A549 (cell line): Measurements from ENCODE around the gene HMG20A. TPM values are rescaled to one million over a fixed set of nuclear protein-coding genes. Genes with fewer than 3 reads are reported as not detected.

Source experiments
- ATAC-seq, 2 experiments: fragments of 200-7000 bp in 1 of 2; fragments of >200 bp in 1 of 2; cut with Nextera tagmentation in 1 of 2; cut with Tn5 transposase in 1 of 2; 3 replicates each; pipeline versions ENCODE4 v1.8.0 to v1.9.1; 2018 to 2020; ENCODE audit warnings: mild to moderate bottlenecking in 1 of 2, moderate library complexity in 1 of 2
- CTCF ChIA-PET: fragments of 300-600 bp; sonication (Branson Sonifier 250); formaldehyde crosslinking; extraction: SDS; loops from one replicate; lab custom pipeline; 2021; ENCODE audit warnings: antibody characterized with exemption, inconsistent platforms; lab: Yijun Ruan, JAX
- POLR2A ChIA-PET: fragments of 350-600 bp; formaldehyde crosslinking; extraction: SDS; loops from one replicate; lab custom pipeline; 2021; ENCODE audit warnings: antibody characterized with exemption, inconsistent platforms; lab: Yijun Ruan, JAX
- DNase-seq, 2 experiments: peaks; one replicate each; pipeline versions ENCODE4 v3.0.0 to v3.0.0-alpha.2; 2011 to 2016; ENCODE audit warnings: low read depth in 1 of 2, low spot score in 1 of 2
- FAIRE-seq: peaks from 2 replicates; lab custom pipeline; 2011; peaks lifted over from hg19 to GRCh38; lab: Jason Lieb, UNC
- H3K27ac ChIP-seq, 2 experiments: fragments of >200 bp; sonication (Bioruptor Twin); formaldehyde crosslinking; 3 replicates each; pipeline ENCODE4 v1.5.1; 2016 to 2017
- H3K4me1 ChIP-seq: fragments of >200 bp; sonication (Bioruptor Twin); formaldehyde crosslinking; 3 replicates; pipeline ENCODE4 v1.6.1; 2016
- H3K4me2 ChIP-seq: fragments of >200 bp; sonication (Bioruptor Twin); formaldehyde crosslinking; 3 replicates; pipeline ENCODE4 v1.6.1; 2016
- H3K4me3 ChIP-seq: fragments of >200 bp; sonication (Bioruptor Twin); formaldehyde crosslinking; 3 replicates; pipeline ENCODE4 v1.5.1; 2016
- H3K9me3 ChIP-seq: fragments of >200 bp; sonication (Bioruptor Twin); formaldehyde crosslinking; 3 replicates; pipeline ENCODE4 v1.6.1; 2016
- BCL3 ChIP-seq: fragments of >200 bp; sonication (Bioruptor Twin); formaldehyde crosslinking; IDR thresholded peaks from 3 replicates; pipeline ENCODE4 v1.6.1; 2016
- BHLHE40 ChIP-seq: IDR thresholded peaks from 2 replicates; pipeline ENCODE4 v1.6.1; 2012; ENCODE audit warnings: low read depth, low read length, inconsistent platforms
- CBX2 ChIP-seq: fragments of 200-600 bp; sonication (generic); IDR thresholded peaks from 2 replicates; pipeline ENCODE4 v1.6.1; 2016; ENCODE audit warnings: low read depth, mild to moderate bottlenecking, borderline replicate concordance
- CHD2 ChIP-seq: fragments of 150-350 bp; IDR thresholded peaks from 2 replicates; pipeline ENCODE4 v1.6.1; 2014; ENCODE audit warnings: low read length; ENCODE audit not compliant: partially characterized antibody
- CHD4 ChIP-seq: fragments of 200-600 bp; sonication (generic); IDR thresholded peaks from 2 replicates; pipeline ENCODE4 v1.6.1; 2016; ENCODE audit warnings: antibody characterized with exemption, mild to moderate bottlenecking, borderline replicate concordance
- E2F6 ChIP-seq: IDR thresholded peaks from 2 replicates; pipeline ENCODE4 v1.6.1; 2012; ENCODE audit warnings: low read depth, borderline replicate concordance
- EHF ChIP-seq: fragments of 250-450 bp; sonication (Bioruptor Pico); IDR thresholded peaks from 2 replicates; pipeline ENCODE4 v1.5.0; 2020; ENCODE audit warnings: mild to moderate bottlenecking
- FOXS1 ChIP-seq: fragments of 250-450 bp; sonication (Bioruptor Pico); IDR thresholded peaks from 2 replicates; pipeline ENCODE4 v1.5.0; 2020; ENCODE audit warnings: mild to moderate bottlenecking, moderate library complexity
- GATA3 ChIP-seq: IDR thresholded peaks from 2 replicates; pipeline ENCODE4 v1.6.1; 2012; ENCODE audit warnings: borderline replicate concordance
- HES2 ChIP-seq: fragments of >200 bp; sonication (Bioruptor Twin); formaldehyde crosslinking; IDR thresholded peaks from 2 replicates; pipeline ENCODE4 v1.6.1; 2016
- HEYL ChIP-seq: fragments of 250-450 bp; sonication (Bioruptor Pico); IDR thresholded peaks from 2 replicates; pipeline ENCODE4 v1.8.0; 2021; ENCODE audit warnings: mild to moderate bottlenecking, moderate library complexity
- HMGXB4 ChIP-seq: fragments of 250-450 bp; sonication (Bioruptor Pico); IDR thresholded peaks from 2 replicates; pipeline ENCODE4 v1.5.0; 2021; ENCODE audit warnings: mild to moderate bottlenecking, moderate library complexity, borderline replicate concordance
- HOXB13 ChIP-seq: fragments of 250-450 bp; sonication (Bioruptor Pico); IDR thresholded peaks from 2 replicates; pipeline ENCODE4 v1.5.0; 2020; ENCODE audit warnings: low read depth, mild to moderate bottlenecking, moderate library complexity
- JUN ChIP-seq, 2 experiments: fragments of >200 bp; sonication (Bioruptor Twin); formaldehyde crosslinking; IDR thresholded peaks; 2 replicates in 1 of 2; 3 replicates in 1 of 2; pipeline ENCODE4 v1.6.1; 2016 to 2017
- MAX ChIP-seq: IDR thresholded peaks from 2 replicates; pipeline ENCODE4 v1.6.1; 2012
- MAZ ChIP-seq: fragments of 150-350 bp; IDR thresholded peaks from 2 replicates; pipeline ENCODE4 v1.6.1; 2014; ENCODE audit warnings: antibody characterized with exemption, low read depth, low read length, borderline replicate concordance
- NFE2L2 ChIP-seq: fragments of 150-350 bp; conservative IDR thresholded peaks from 2 replicates; pipeline ENCODE4 v1.6.1; 2014; ENCODE audit warnings: low read length
- POLR2A ChIP-seq: IDR thresholded peaks from 2 replicates; pipeline ENCODE4 v1.6.1; 2012; ENCODE audit warnings: mild to moderate bottlenecking, low read length
- RARB ChIP-seq: fragments of 250-450 bp; sonication (Bioruptor Pico); IDR thresholded peaks from 2 replicates; pipeline ENCODE4 v1.8.0; 2021; ENCODE audit warnings: mild to moderate bottlenecking, moderate library complexity
- REST ChIP-seq: fragments of 200-600 bp; sonication (generic); IDR thresholded peaks from 2 replicates; pipeline ENCODE4 v1.6.1; 2016; ENCODE audit warnings: antibody characterized with exemption, mild to moderate bottlenecking, moderate library complexity
- SMC3 ChIP-seq: fragments of >200 bp; sonication (Bioruptor Twin); formaldehyde crosslinking; IDR thresholded peaks from 3 replicates; pipeline ENCODE4 v1.6.1; 2018; ENCODE audit warnings: inconsistent platforms
- USF2 ChIP-seq: fragments of 450-650 bp; IDR thresholded peaks from 2 replicates; pipeline ENCODE4 v1.6.1; 2014; ENCODE audit warnings: antibody characterized with exemption
- WGBS: methylation state at CpG from one replicate; pipeline ENCODE4 v1.1.6; 2017; ENCODE audit errors: missing lambda C conversion rate; 5-methylcytosine and 5-hydroxymethylcytosine counted together
- polyA plus RNA-seq, 4 experiments: library from polyadenylated mRNA; depleted of rRNA in 3 of 4; stranded (reverse); fragments of >200 nt; fragmentation: RNase III in 1 of 4; extraction: RNeasy Plus Mini Kit Qiagen cat#74134 plus additional on column Dnase treatment in 1 of 4; gene quantifications; 2 replicates in 3 of 4; 3 replicates in 1 of 4; pipeline ENCODE4 v1.2.3, GENCODE V29; 2011 to 2017

HMG20A gene
- polyA plus RNA-seq, 2 of the 4 experiments (the other 2 are of a cell fraction) = 29.5 to 85.1 TPM

GRCh38 chr15:77468896-77469295, 48.2 kb downstream of the HMG20A start:
- ATAC-seq (no peak), FAIRE-seq (no peak), DNase-seq (no peak)
- 84% methylated on average over 3 of the region's 3 CpGs for WGBS
- ChIA-PET CTCF (interaction anchor here (1.1 kb wide), 1 partner anchor 74 kb away, joined by 3 read pairs; no protein-coding TSS in a partner anchor), POLR2A (no interaction called here)
- Histone ChIP-seq H3K4me3 (no peak overlapping the region), H3K9me3 (no peaks in the 10 kb centered on the region), H3K4me2 (no peak overlapping the region), H3K4me1 (peaks cover 11% of the 10 kb centered on the region), H3K27ac (no peak overlapping the region)
- TF ChIP-seq CHD4 (no peak), EHF (CRISPR knock-in tag) (no peak), MAZ (no peak), BCL3 (no peak), CHD2 (no peak), POLR2A (no peak), FOXS1 (CRISPR knock-in tag) (no peak), SMC3 (no peak), CBX2 (no peak)

- CTCF ChIA-PET = interaction anchor here (0.6 kb wide), 1 partner anchor 60 kb away, joined by 3 read pairs; no protein-coding TSS in a partner anchor
- no peak for ATAC-seq
Observed at GRCh38 chr15:77470235-77470634, 49.5 kb downstream of the HMG20A start.

More at GRCh38 chr15:77470235-77470634, 49.5 kb downstream of the HMG20A start:
- H3K4me2 ChIP-seq = no peak overlapping the region
- peak; percentile 54 for FAIRE-seq
- no peaks in the 10 kb centered on the region for H3K4me1 ChIP-seq
- H3K4me3 ChIP-seq = no peak overlapping the region
- H3K9me3 ChIP-seq = no peaks in the 10 kb centered on the region
- DNase-seq = no peak
- POLR2A ChIA-PET = no interaction called here
- no peak overlapping the region for H3K27ac ChIP-seq
- TF ChIP-seq HEYL (CRISPR knock-in tag) (no peak), MAX (no peak), POLR2A (no peak), E2F6 (no peak), GATA3 (no peak), HOXB13 (CRISPR knock-in tag) (no peak), REST (no peak), BHLHE40 (no peak), NFE2L2 (no peak), SMC3 (no peak), HMGXB4 (CRISPR knock-in tag) (no peak), JUN (IDR thresholded peaks at IDR 0.05) (no peak), USF2 (no peak), RARB (CRISPR knock-in tag) (no peak), HES2 (no peak)
